Astrocyte (in vitro differentiated cells and primary cell): ENCODE data around the gene IFI30. TPM values are rescaled to one million over a fixed set of nuclear protein-coding genes. Genes with fewer than 3 reads are reported as not detected.

ENCODE experiments used
- DNase-seq: peaks from one replicate; pipeline ENCODE4 v3.0.0-alpha.2; 2010; ENCODE audit warnings: low read depth
- FAIRE-seq: peaks from 2 replicates; lab custom pipeline; 2011; peaks lifted over from hg19 to GRCh38; lab: Jason Lieb, UNC
- H2AFZ ChIP-seq: 2 replicates; pipeline ENCODE4 v1.6.0; 2012; ENCODE audit warnings: low read depth, low read length, inconsistent platforms
- H3K27ac ChIP-seq: 2 replicates; pipeline ENCODE4 v1.5.1; 2011; ENCODE audit warnings: low read depth, low read length, inconsistent platforms
- H3K27me3 ChIP-seq: 2 replicates; pipeline ENCODE4 v1.6.0; 2011; ENCODE audit warnings: low read length, inconsistent platforms; ENCODE audit not compliant: insufficient read depth
- H3K36me3 ChIP-seq: 2 replicates; pipeline ENCODE4 v1.5.1; 2011; ENCODE audit warnings: low read length, inconsistent platforms; ENCODE audit not compliant: insufficient read depth
- H3K4me1 ChIP-seq: 2 replicates; pipeline ENCODE4 v1.5.1; 2011; ENCODE audit warnings: low read length, inconsistent platforms; ENCODE audit not compliant: insufficient read depth
- H3K4me2 ChIP-seq: 2 replicates; pipeline ENCODE4 v1.6.0; 2012; ENCODE audit warnings: low read length, inconsistent platforms
- H3K4me3 ChIP-seq: 2 replicates; pipeline ENCODE4 v1.5.1; 2011; ENCODE audit warnings: low read depth, mild to moderate bottlenecking, low read length, inconsistent platforms; ENCODE audit not compliant: insufficient read depth
- H3K79me2 ChIP-seq: 2 replicates; pipeline ENCODE4 v1.6.0; 2012; ENCODE audit warnings: mild to moderate bottlenecking, low read length, inconsistent platforms; ENCODE audit not compliant: insufficient read depth
- H3K9ac ChIP-seq: 2 replicates; pipeline ENCODE4 v1.6.0; 2012; ENCODE audit warnings: mild to moderate bottlenecking, low read length, inconsistent platforms
- H3K9me3 ChIP-seq: 2 replicates; pipeline ENCODE4 v1.5.1; 2012; ENCODE audit warnings: low read depth, mild to moderate bottlenecking, low read length, inconsistent platforms; ENCODE audit not compliant: insufficient read depth
- H4K20me1 ChIP-seq: 2 replicates; pipeline ENCODE4 v1.6.0; 2012; ENCODE audit warnings: low read length, inconsistent platforms; ENCODE audit not compliant: insufficient read depth
- H3K27ac Mint-ChIP-seq: one replicate; pipeline ENCODE4 v1.8.0; 2021; ENCODE audit warnings: mild to moderate bottlenecking, mixed read lengths; ENCODE audit not compliant: unreplicated experiment
- H3K27me3 Mint-ChIP-seq: one replicate; pipeline ENCODE4 v1.8.0; 2021; ENCODE audit warnings: low read depth, mixed read lengths; ENCODE audit not compliant: unreplicated experiment
- H3K36me3 Mint-ChIP-seq: one replicate; pipeline ENCODE4 v1.8.0; 2021; ENCODE audit warnings: low read depth, mixed read lengths; ENCODE audit not compliant: unreplicated experiment
- H3K4me1 Mint-ChIP-seq: one replicate; pipeline ENCODE4 v1.8.0; 2021; ENCODE audit warnings: low read depth, mixed read lengths; ENCODE audit not compliant: unreplicated experiment
- H3K4me3 Mint-ChIP-seq: one replicate; pipeline ENCODE4 v1.8.0; 2021; ENCODE audit warnings: mild to moderate bottlenecking, moderate library complexity, mixed read lengths; ENCODE audit not compliant: unreplicated experiment
- H3K9me3 Mint-ChIP-seq: one replicate; pipeline ENCODE4 v1.8.0; 2021; ENCODE audit warnings: mild to moderate bottlenecking, mixed read lengths; ENCODE audit not compliant: unreplicated experiment
- EZH2 ChIP-seq: IDR thresholded peaks from 2 replicates; pipeline ENCODE4 v1.6.1; 2012; ENCODE audit warnings: mild to moderate bottlenecking, low read length, inconsistent platforms; ENCODE audit not compliant: insufficient read depth
- total RNA-seq: library from RNA; stranded (reverse); gene quantifications from 2 replicates; pipeline ENCODE4 v1.2.1, GENCODE V29; 2021
- TF ChIP-seq, protein P1 (sequence below): IDR thresholded peaks from 2 replicates; pipeline ENCODE4 v1.5.1; 2011; ENCODE audit warnings: low read depth, mild to moderate bottlenecking, inconsistent platforms, low read length, moderate library complexity; ENCODE audit not compliant: insufficient read depth

Gene IFI30
- total RNA-seq, 1 donor from 2014 or later: 2.3 TPM

DNA sequence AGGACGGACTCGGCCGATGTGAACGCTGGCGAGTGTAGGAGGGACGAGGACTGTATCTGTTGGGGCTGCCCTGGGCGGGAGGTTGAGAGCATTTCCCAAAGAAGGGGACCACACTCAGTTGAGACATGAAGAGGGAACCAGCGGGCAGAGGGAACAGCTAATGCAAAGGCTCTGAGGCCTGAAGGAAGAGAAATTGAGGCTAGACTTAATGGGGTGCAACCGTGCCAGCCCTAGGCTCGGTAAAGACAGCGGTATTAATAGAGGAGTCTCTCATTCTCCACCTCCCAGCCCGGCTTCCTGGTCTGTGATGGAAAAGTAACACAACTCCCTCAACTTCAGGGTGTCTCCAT lies 20.5 kb downstream of the IFI30 start:
- H3K4me1 ChIP-seq: peaks cover 9% of the 10 kb centered on the region
- FAIRE-seq: no peak
- peaks cover 5% of the 10 kb centered on the region for H3K36me3 Mint-ChIP-seq
- H2AFZ ChIP-seq: peak overlapping the region; percentile 64
- H3K27me3 ChIP-seq: no peaks in the 10 kb centered on the region
- H3K27ac ChIP-seq: no peak overlapping the region
- TF ChIP-seq, protein P1, sequence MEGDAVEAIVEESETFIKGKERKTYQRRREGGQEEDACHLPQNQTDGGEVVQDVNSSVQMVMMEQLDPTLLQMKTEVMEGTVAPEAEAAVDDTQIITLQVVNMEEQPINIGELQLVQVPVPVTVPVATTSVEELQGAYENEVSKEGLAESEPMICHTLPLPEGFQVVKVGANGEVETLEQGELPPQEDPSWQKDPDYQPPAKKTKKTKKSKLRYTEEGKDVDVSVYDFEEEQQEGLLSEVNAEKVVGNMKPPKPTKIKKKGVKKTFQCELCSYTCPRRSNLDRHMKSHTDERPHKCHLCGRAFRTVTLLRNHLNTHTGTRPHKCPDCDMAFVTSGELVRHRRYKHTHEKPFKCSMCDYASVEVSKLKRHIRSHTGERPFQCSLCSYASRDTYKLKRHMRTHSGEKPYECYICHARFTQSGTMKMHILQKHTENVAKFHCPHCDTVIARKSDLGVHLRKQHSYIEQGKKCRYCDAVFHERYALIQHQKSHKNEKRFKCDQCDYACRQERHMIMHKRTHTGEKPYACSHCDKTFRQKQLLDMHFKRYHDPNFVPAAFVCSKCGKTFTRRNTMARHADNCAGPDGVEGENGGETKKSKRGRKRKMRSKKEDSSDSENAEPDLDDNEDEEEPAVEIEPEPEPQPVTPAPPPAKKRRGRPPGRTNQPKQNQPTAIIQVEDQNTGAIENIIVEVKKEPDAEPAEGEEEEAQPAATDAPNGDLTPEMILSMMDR: no peak
- no peak for TF ChIP-seq EZH2
- H3K4me2 ChIP-seq: peak overlapping the region; percentile 95
- H3K36me3 ChIP-seq: no peaks in the 10 kb centered on the region
- peaks cover 3% of the 10 kb centered on the region for H3K4me1 Mint-ChIP-seq
- peak overlapping the region; percentile 41 for H3K27ac Mint-ChIP-seq
- H3K9me3 ChIP-seq: no peaks in the 10 kb centered on the region
- H3K9me3 Mint-ChIP-seq: no peaks in the 10 kb centered on the region
- H4K20me1 ChIP-seq: peaks cover 6% of the 10 kb centered on the region
- H3K9ac ChIP-seq: peak overlapping the region; percentile 84
- H3K4me3 Mint-ChIP-seq: peak overlapping the region; percentile 89
- no peak for DNase-seq
- peaks cover 7% of the 10 kb centered on the region for H3K79me2 ChIP-seq
- H3K27me3 Mint-ChIP-seq: no peaks in the 10 kb centered on the region
- peak overlapping the region; percentile 74 for H3K4me3 ChIP-seq

DNA sequence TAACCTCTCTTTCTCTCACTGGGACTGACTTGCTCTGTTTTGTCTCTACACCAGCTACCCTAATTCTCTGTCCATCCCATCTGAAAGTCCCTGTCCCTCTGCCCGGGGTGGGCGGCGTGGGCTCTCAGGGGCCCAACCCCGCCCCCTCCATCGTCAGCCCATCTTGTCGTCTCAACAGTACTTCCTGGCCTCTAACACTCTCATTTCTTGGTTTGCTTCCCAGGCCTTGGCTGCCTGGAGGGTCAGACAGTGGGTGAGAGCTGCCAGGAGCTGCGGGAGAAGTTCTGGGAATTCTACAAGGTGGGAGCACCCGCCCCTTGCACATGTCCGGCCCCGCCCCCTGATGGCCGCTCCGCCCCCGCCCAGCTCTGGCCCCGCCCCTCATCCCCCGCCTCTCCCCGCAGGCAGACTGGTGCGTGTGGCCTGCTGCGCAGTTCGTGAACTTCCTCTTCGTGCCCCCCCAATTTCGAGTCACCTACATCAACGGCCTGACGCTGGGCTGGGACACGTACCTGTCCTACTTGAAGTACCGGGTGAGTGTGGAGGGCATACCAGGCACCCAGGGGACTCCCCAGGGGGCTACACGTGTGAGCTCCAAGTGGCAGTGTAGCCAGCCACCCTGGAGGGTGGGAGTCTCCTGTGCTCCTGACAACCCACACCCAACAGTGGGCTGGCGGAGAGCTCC lies 21.1 kb downstream of the IFI30 start:
- peak; percentile 51 for DNase-seq
- H3K27me3 Mint-ChIP-seq: no peaks in the 10 kb centered on the region
- no peaks in the 10 kb centered on the region for H3K9me3 Mint-ChIP-seq
- Histone ChIP-seq H3K27ac (no peak overlapping the region), H3K27me3 (no peaks in the 10 kb centered on the region), H3K4me2 (peak overlapping the region; percentile 95), H3K36me3 (no peaks in the 10 kb centered on the region), H3K9me3 (no peaks in the 10 kb centered on the region), H3K4me1 (peaks cover 9% of the 10 kb centered on the region), H3K4me3 (no peak overlapping the region), H3K9ac (no peak overlapping the region), H2AFZ (no peak overlapping the region), H4K20me1 (peaks cover 6% of the 10 kb centered on the region), H3K79me2 (peaks cover 7% of the 10 kb centered on the region)
- H3K4me1 Mint-ChIP-seq: peaks cover 3% of the 10 kb centered on the region
- peak overlapping the region; percentile 89 for H3K4me3 Mint-ChIP-seq
- no peak for FAIRE-seq
- H3K36me3 Mint-ChIP-seq: peaks cover 5% of the 10 kb centered on the region
- TF ChIP-seq EZH2: no peak
- TF ChIP-seq, protein P1: no peak
- peak overlapping the region; percentile 7 for H3K27ac Mint-ChIP-seq

DNA sequence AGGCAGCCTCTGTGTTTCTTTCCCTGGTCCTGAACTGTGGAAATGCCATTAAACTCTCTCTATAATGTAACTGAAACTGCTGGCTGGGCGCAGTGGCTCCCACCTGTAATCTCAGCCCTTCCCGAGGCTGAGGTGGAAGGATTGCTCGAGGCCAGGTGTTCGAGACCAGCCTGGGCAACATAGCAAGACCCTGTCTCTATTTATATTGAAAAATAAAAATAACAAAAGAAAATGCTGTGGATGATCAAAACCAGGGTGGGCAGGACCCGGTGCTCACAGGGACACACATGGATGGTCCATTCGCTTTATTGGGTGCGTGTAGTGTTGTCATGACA lies 22.9 kb downstream of the IFI30 start:
- no peaks in the 10 kb centered on the region for H3K36me3 ChIP-seq
- no peak overlapping the region for H2AFZ ChIP-seq
- no peak for DNase-seq
- Mint-ChIP-seq H3K27me3 (no peaks in the 10 kb centered on the region), H3K36me3 (peaks cover 9% of the 10 kb centered on the region), H3K27ac (no peak overlapping the region), H3K4me3 (no peak overlapping the region), H3K9me3 (no peaks in the 10 kb centered on the region), H3K4me1 (peaks cover 3% of the 10 kb centered on the region)
- TF ChIP-seq, protein P1: no peak
- no peak for TF ChIP-seq EZH2
- H3K9ac ChIP-seq: no peak overlapping the region
- H3K79me2 ChIP-seq: peaks cover 7% of the 10 kb centered on the region
- H4K20me1 ChIP-seq: peaks cover 6% of the 10 kb centered on the region
- H3K27ac ChIP-seq: no peak overlapping the region
- no peaks in the 10 kb centered on the region for H3K9me3 ChIP-seq
- H3K4me1 ChIP-seq: peaks cover 9% of the 10 kb centered on the region
- H3K4me2 ChIP-seq: no peak overlapping the region
- no peaks in the 10 kb centered on the region for H3K27me3 ChIP-seq
- no peak overlapping the region for H3K4me3 ChIP-seq
- FAIRE-seq: no peak
